ENCODE data around the gene PRIMA1. TPM values are rescaled to one million over a fixed set of nuclear protein-coding genes. Genes with fewer than 3 reads are reported as not detected.

PRIMA1 gene
- total and polyA plus RNA-seq, 3 donors from 2014 or later, result 2.1 to 7.3 (median 3.4) TPM

- no peaks in the 10 kb centered on the region for H3K9me3 ChIP-seq
- intact Hi-C loops (cut with DNase I; ENCODE audit: low total_unique reads), result no loop called here
- no peak overlapping the region for H3K4me3 ChIP-seq
- no peak overlapping the region for H3K27ac ChIP-seq
- H3K27me3 ChIP-seq, result no peaks in the 10 kb centered on the region
- H3K4me1 ChIP-seq, result no peaks in the 10 kb centered on the region
- TF ChIP-seq CTCF (IDR thresholded peaks at IDR 0.05) (no peak), POLR2A (IDR thresholded peaks at IDR 0.05) (no peak)
- no peaks in the 10 kb centered on the region for H3K36me3 ChIP-seq (ENCODE audit: low read depth, missing control alignments)
- 70 to 79% methylated on average over 2 of the region's 2 CpGs for WGBS, 2 donors
- DNase-seq, result no peak
Observed at GRCh38 chr14:93682459-93682858, 105.8 kb downstream of the PRIMA1 start.

GRCh38 chr14:93676416-93676958 lies 111.8 kb downstream of the PRIMA1 start:
- Histone ChIP-seq H3K27ac (no peak overlapping the region), H3K27me3 (no peaks in the 10 kb centered on the region), H3K36me3 (ENCODE audit: low read depth, missing control alignments) (no peaks in the 10 kb centered on the region), H3K4me3 (no peak overlapping the region), H3K9me3 (no peaks in the 10 kb centered on the region), H3K4me1 (no peaks in the 10 kb centered on the region)
- no peak for DNase-seq
- TF ChIP-seq POLR2A (IDR thresholded peaks at IDR 0.05), result no peak
- no peak for TF ChIP-seq CTCF (IDR thresholded peaks at IDR 0.05)
- 89 to 100% methylated on average over 2 of the region's 2 CpGs for WGBS, 2 donors
- intact Hi-C loops (cut with DNase I; ENCODE audit: low total_unique reads), result no loop called here

- Histone ChIP-seq H3K4me1 (no peaks in the 10 kb centered on the region), H3K4me3 (no peak overlapping the region), H3K27me3 (no peaks in the 10 kb centered on the region), H3K36me3 (ENCODE audit: low read depth, missing control alignments) (no peaks in the 10 kb centered on the region), H3K9me3 (no peaks in the 10 kb centered on the region), H3K27ac (no peak overlapping the region)
- TF ChIP-seq POLR2A (IDR thresholded peaks at IDR 0.05) (no peak), CTCF (IDR thresholded peaks at IDR 0.05) (no peak)
- intact Hi-C loops (cut with DNase I; ENCODE audit: low total_unique reads), result no loop called here
- no peak for DNase-seq
Observed at GRCh38 chr14:93675651-93676050, 112.6 kb downstream of the PRIMA1 start.

- Histone ChIP-seq H3K4me1 (no peaks in the 10 kb centered on the region), H3K27ac (no peak overlapping the region), H3K36me3 (ENCODE audit: low read depth, missing control alignments) (no peaks in the 10 kb centered on the region), H3K9me3 (no peaks in the 10 kb centered on the region), H3K27me3 (no peaks in the 10 kb centered on the region), H3K4me3 (no peak overlapping the region)
- no peak for DNase-seq
- no peak for TF ChIP-seq POLR2A (IDR thresholded peaks at IDR 0.05)
- intact Hi-C loops (cut with DNase I; ENCODE audit: low total_unique reads), result no loop called here
- WGBS, 2 donors, result 100% methylated on average over 1 of the region's 1 CpG
Observed at GRCh38 chr14:93674343-93674742, 113.9 kb downstream of the PRIMA1 start.

- no peaks in the 10 kb centered on the region for H3K4me1 ChIP-seq
- no peaks in the 10 kb centered on the region for H3K27me3 ChIP-seq
- no peak for TF ChIP-seq POLR2A (IDR thresholded peaks at IDR 0.05)
- no peak for TF ChIP-seq CTCF (IDR thresholded peaks at IDR 0.05)
- DNase-seq, result no peak
- no peak overlapping the region for H3K27ac ChIP-seq
- H3K9me3 ChIP-seq, result no peaks in the 10 kb centered on the region
- WGBS, 2 donors, result 87% methylated on average over 4 of the region's 4 CpGs
- no peak overlapping the region for H3K4me3 ChIP-seq
- no peaks in the 10 kb centered on the region for H3K36me3 ChIP-seq (ENCODE audit: low read depth, missing control alignments)
- intact Hi-C loops (cut with DNase I; ENCODE audit: low total_unique reads), result no loop called here
Observed at GRCh38 chr14:93669632-93670031, 118.7 kb downstream of the PRIMA1 start.

Other genes starting within 250 kb of the PRIMA1 start
- gene FAM181A, start 138.9 kb upstream of the PRIMA1 start, total RNA-seq, result 10 to 100 TPM; 12.7 to 18.0 TPM
- 48.5 TPM for gene FAM181A, start 138.9 kb upstream of the PRIMA1 start, polyA plus RNA-seq (ENCODE audit: insufficient read depth, low read depth, low replicate concordance)
- gene ASB2, start 188.1 kb upstream of the PRIMA1 start, total RNA-seq, result 1 to 10 TPM; 3.7 to 4.3 TPM
- gene ASB2, start 188.1 kb upstream of the PRIMA1 start, polyA plus RNA-seq (ENCODE audit: insufficient read depth, low read depth, low replicate concordance), result 3.5 TPM
- 10 to 100 TPM in 1 of 2 donors, 1 to 10 TPM in 1; 5.6 to 20.7 TPM for gene CCDC197, start 208.8 kb upstream of the PRIMA1 start, total RNA-seq
- gene CCDC197, start 208.8 kb upstream of the PRIMA1 start, polyA plus RNA-seq (ENCODE audit: insufficient read depth, low read depth, low replicate concordance), result 31.0 TPM
- 10 to 100 TPM in 1 of 2 donors, 1 to 10 TPM in 1; 8.4 to 19.3 TPM for gene OTUB2, start 237.9 kb upstream of the PRIMA1 start, total RNA-seq
- 16.8 TPM for gene OTUB2, start 237.9 kb upstream of the PRIMA1 start, polyA plus RNA-seq (ENCODE audit: insufficient read depth, low read depth, low replicate concordance)

All from testis (tissue), 3 donors.